GM19397 (cell line): ENCODE results near the gene SLC25A52.
"Not testable (repeated sequence)": the region's sequence is repeated elsewhere in the genome, so short reads cannot be mapped to it uniquely, and the experiment has no call there.

Experiments
- ATAC-seq: cut with Tn5 transposase; IDR thresholded peaks from one replicate; pipeline ENCODE4 v1.9.1; 2021; ENCODE audit warnings: mild to moderate bottlenecking, moderate library complexity; ENCODE audit not compliant: unreplicated experiment

The SLC25A52 gene, protein sequence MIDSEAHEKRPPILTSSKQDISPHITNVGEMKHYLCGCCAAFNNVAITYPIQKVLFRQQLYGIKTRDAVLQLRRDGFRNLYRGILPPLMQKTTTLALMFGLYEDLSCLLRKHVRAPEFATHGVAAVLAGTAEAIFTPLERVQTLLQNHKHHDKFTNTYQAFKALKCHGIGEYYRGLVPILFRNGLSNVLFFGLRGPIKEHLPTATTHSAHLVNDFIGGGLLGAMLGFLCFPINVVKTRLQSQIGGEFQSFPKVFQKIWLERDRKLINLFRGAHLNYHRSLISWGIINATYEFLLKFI

DNA sequence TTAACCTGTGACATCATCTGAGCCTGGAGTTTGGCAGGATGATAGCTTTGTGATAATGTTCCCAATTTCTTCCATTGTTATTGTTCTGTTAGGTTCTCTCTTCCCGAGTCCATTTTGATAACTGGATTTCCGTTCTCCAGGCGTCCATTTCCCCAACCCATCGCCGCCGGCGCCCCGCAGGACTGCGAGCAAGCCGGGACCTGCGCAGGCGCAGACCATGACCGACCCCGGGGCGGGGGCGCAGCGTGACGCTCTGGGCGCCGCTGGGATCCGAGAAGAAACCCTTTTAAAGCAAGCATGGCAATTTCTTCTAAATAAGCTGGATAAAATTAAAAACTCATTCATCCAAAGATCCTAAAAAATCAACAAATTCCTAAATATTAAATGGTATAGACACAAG, at the start of gene SLC25A52:
Gene SLC25A52, minus strand, starts transcription at position 186 of the 400 bp plus-strand sequence. CDS start 219 bp downstream, outside the sequence.
- ATAC-seq, result no peak

GRCh38 chr18:31809049-31809448, 48.4 kb upstream of the SLC25A52 start:
- ATAC-seq, result not testable (repeated sequence)

DNA sequence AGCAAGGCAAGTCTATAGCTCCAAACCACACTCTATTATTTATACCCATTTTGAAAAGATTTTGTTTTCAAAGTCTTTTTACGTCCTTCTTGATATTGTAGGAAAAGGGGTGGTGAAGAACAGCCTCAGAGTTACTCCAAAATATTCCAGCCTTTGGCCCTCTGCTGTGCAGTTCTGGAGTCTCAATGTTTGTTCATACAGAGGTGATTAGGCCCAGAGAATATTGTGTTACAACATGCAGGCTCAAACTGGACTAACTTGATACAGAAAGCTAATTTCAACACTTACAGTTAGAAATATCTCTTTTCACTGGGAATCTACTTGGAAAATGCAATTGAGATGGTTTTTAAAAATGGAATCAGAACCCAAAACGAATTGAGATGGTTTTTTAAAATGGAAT, 40.4 kb upstream of the SLC25A52 start:
- no peak for ATAC-seq

DNA sequence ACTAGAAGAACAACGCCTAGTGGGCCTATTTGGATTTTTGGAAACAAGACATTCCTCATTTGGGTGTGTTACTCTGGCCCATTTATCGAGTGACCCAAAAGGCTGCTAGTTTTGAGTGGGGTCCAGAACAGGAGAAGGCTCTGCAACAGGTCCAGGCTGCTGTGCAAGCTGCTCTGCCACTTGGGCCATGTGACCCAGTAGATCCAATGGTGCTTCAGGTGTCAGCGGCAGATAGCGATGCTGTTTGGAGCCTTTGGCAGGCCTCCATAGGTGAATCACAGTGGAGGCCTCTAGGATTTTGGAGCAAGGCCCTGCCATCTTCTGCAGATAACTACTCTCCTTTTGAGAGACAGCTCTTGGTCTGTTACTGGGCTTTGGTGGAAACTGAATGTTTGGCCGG, 38.6 kb upstream of the SLC25A52 start:
- ATAC-seq, result not testable (repeated sequence)

- ATAC-seq, result no peak
These were observed 37.7 kb upstream of the SLC25A52 start for GRCh38 chr18:31798399-31798798.

- no peak for ATAC-seq
These were observed 35.1 kb upstream of the SLC25A52 start for GRCh38 chr18:31795747-31796146.

GRCh38 chr18:31793531-31793930, 32.9 kb upstream of the SLC25A52 start:
- no peak for ATAC-seq

- no peak for ATAC-seq
These were observed 31.9 kb upstream of the SLC25A52 start for GRCh38 chr18:31792580-31792911.

GRCh38 chr18:31791817-31792579, 31.3 kb upstream of the SLC25A52 start:
- ATAC-seq, result peak; percentile 92

DNA sequence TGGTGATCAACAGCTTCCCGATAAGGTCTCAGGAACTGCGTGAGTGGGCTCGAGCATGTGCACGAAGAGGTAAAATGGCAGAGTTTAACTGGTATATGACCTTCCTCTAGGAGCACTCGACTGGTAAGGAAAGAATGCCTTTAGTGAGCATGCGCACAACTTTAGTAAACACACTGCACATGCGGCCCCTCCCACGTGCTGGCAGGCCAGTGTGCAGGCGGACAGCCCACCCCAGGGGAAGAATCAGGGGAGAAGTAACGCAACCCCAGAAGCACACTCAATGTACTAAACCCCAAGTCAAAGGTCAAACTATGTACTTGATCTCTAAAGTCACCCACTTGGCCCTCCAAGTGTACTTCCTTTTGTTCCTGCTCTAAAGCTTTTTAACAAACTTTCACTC, 28.7 kb upstream of the SLC25A52 start:
- no peak for ATAC-seq

DNA sequence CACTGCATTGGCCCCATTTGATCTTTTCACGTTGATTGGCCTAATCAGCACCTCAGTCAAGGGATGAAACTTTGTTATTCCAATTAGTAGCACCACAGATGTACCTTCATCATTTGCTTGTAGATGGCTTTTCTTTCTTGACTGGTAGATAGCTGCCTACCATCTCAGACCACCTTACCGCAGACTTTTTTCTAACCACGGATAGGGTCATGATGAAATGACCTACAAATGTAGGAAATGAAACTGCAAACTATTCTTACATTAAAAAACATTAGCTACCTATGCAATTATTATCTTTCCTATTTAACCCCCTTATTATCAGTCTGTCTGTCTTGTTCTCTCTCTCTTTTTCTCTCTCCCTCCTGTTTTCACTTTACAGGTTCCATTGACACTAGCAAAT, 22.4 kb upstream of the SLC25A52 start:
- ATAC-seq, result no peak

DNA sequence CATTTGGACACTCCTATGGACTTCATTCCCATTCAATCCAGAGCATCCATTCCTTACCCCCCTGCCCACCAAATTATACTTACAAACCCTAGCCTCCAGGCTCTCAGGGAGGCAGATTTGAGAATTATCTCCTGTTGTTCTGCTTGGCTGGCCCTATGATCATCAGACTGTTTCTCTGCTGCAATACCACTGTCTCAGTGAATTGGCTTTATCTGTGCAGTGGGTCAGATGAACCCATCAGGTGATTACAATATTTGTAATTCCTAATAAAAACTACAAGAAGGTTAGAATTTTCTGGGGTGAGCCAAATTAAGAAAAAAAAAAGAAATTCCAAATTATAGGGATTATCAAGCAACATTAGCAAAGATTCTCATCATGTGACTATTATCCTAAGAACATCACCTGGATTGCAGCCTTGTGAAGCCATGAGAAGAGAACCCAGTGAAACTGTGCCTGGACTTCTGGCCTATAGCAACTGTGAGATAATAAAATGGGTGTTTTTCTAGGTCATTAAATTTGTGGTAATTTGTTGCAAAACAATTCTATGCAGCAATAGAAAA, 17.8 kb upstream of the SLC25A52 start:
- ATAC-seq, result no peak

- no peak for ATAC-seq
These were observed 15.4 kb upstream of the SLC25A52 start for GRCh38 chr18:31776093-31776492.

GRCh38 chr18:31774962-31775361, 14.3 kb upstream of the SLC25A52 start:
- ATAC-seq, result no peak

DNA sequence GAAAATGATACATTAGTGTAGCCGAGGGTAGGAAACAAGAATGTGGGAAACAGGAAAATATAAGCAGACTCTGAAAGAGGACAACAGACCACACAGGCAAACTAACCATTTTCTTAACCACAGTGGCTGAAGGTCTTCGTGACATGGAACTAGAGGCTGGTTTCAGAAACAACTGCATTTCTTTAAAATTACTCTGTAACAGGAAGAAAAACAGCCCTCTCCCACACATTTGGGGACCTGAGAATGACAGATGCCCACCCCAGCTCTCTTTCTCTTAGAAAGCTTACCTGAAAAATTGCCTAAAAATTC, 13.8 kb upstream of the SLC25A52 start:
- ATAC-seq, result no peak

GRCh38 chr18:31773774-31774476, 13.2 kb upstream of the SLC25A52 start:
- no peak for ATAC-seq

- ATAC-seq, result no peak
These were observed 12.0 kb upstream of the SLC25A52 start for GRCh38 chr18:31772699-31773098.

DNA sequence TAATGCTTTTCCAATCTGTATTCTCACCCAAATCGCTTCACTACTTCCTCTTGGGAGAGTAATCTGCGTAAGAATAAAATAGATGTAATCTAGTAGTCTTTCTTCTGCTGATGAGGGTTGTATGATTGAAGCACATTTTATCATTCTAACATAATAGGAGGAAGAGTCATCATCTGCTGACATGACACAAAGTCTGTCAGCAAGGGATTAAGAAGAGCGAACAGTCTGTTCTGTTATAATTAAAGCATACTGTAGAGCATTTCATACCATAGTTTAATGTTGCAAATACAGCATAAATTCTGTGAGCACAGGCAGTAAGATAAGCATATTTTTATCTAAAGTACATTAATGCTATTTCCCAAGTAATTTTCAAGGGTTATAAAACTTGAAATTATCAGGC, 10.4 kb downstream of the SLC25A52 start:
- no peak for ATAC-seq

GRCh38 chr18:31746396-31746795, 14.3 kb downstream of the SLC25A52 start:
- ATAC-seq, result no peak

DNA sequence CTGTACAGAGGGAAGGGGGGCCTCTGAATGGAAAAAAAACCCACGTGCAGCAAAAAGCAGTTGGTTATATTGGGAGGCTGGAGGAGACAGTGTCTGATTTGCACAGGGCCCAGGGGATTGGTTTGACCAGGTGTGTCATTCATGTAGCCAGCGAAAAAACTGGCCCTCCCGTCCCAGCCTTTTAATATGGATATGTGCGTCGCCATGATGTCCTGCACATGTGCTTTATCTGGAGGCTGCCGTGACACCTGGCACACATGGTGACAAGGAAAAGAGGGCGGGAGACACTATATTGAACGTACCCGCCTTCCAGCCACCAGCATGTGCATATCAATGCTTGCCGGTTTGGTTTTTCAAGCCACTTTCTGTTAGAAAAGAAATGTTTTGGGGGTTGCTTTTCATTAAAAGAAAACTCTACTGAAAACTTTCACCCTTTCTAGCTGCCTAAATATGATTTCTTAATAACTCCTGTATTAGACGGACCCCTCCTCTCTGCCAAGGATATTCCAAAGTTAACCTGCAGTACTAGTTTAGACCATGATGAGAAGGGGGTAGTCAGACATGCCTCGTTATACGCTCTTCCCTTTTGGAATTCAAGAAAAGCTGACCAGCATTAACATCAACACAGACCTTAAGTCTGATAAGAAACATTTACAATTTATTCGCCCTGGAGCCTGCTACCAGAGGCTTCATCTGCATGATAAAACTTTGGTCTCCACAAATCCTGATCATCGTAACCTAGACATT, 16.2 kb downstream of the SLC25A52 start:
- ATAC-seq, result no peak

GRCh38 chr18:31743600-31743999, 17.1 kb downstream of the SLC25A52 start:
- not testable (repeated sequence) for ATAC-seq
